Common myeloid progenitor, CD34-positive (primary cell): ENCODE data around the gene AFP.

ENCODE experiments used
- CTCF ChIA-PET: fragments of 350-600 bp; sonication (Branson Sonifier 250); formaldehyde crosslinking; loops from one replicate; lab custom pipeline; 2021; ENCODE audit warnings: antibody characterized with exemption; lab: Charles Lee
- POLR2A ChIA-PET: fragments of 350-600 bp; sonication (Branson Sonifier 250); formaldehyde crosslinking; loops from one replicate; lab custom pipeline; 2021; ENCODE audit warnings: antibody characterized with exemption; lab: Charles Lee
- DNase-seq, 3 donors: peaks; one replicate each; pipeline versions ENCODE4 v3.0.0 to v3.0.0-alpha.2; 2013
- H3K27ac ChIP-seq, 2 experiments: 1 replicate in 1 of 2; 2 replicates in 1 of 2; pipeline ENCODE4 v1.7.0; 2013; ENCODE audit warnings: inconsistent platforms in 2 of 2, low read length in 2 of 2, mild to moderate bottlenecking in 2 of 2, low read depth in 1 of 2, moderate library complexity in 1 of 2; ENCODE audit not compliant: severe bottlenecking in 2 of 2, insufficient read depth in 1 of 2, poor library complexity in 1 of 2
- H3K27me3 ChIP-seq, 5 experiments: replicated peaks in 2 of 5; 1 replicate in 3 of 5; 2 replicates in 2 of 5; pipeline versions ENCODE4 v1.6.1 to v1.7.0; 2013; ENCODE audit warnings: low read length in 4 of 5, mild to moderate bottlenecking in 2 of 5, moderate library complexity in 2 of 5, inconsistent platforms in 1 of 5; ENCODE audit not compliant: insufficient read depth in 5 of 5, control insufficient read depth in 4 of 5
- H3K36me3 ChIP-seq, 4 experiments: 1 replicate in 2 of 4; 2 replicates in 2 of 4; pipeline versions ENCODE4 v1.6.1 to v1.7.0; 2013; ENCODE audit warnings: low read length in 3 of 4, control low read depth in 1 of 4, mild to moderate bottlenecking in 1 of 4; ENCODE audit not compliant: control insufficient read depth in 4 of 4, insufficient read depth in 4 of 4
- H3K4me1 ChIP-seq, 4 experiments: 1 replicate in 3 of 4; 2 replicates in 1 of 4; pipeline versions ENCODE4 v1.6.1 to v1.7.1; 2013; ENCODE audit warnings: low read length in 3 of 4, mild to moderate bottlenecking in 3 of 4, control low read depth in 1 of 4, inconsistent platforms in 1 of 4, moderate library complexity in 1 of 4; ENCODE audit not compliant: control insufficient read depth in 4 of 4, insufficient read depth in 4 of 4; ENCODE audit errors: control extremely low read depth in 1 of 4
- H3K4me3 ChIP-seq, 7 experiments: 1 replicate in 4 of 7; 2 replicates in 3 of 7; pipeline versions ENCODE4 v1.5.1 to v1.7.0; 2013; ENCODE audit warnings: mild to moderate bottlenecking in 7 of 7, low read length in 6 of 7, moderate library complexity in 6 of 7, inconsistent platforms in 2 of 7, low read depth in 2 of 7, control low read depth in 1 of 7; ENCODE audit not compliant: insufficient read depth in 4 of 7, control insufficient read depth in 1 of 7; ENCODE audit errors: extremely low read depth in 1 of 7
- H3K9me3 ChIP-seq, 5 experiments: 1 replicate in 4 of 5; 2 replicates in 1 of 5; pipeline versions ENCODE4 v1.6.1 to v1.7.1; 2013; ENCODE audit warnings: low read length in 4 of 5, mild to moderate bottlenecking in 2 of 5, inconsistent platforms in 1 of 5, low read depth in 1 of 5, moderate library complexity in 1 of 5; ENCODE audit not compliant: control insufficient read depth in 4 of 5, insufficient read depth in 2 of 5; ENCODE audit errors: control extremely low read depth in 1 of 5
- WGBS: methylation state at CpG from one replicate; pipeline ENCODE4 v1.1.5; 2013; ENCODE audit not compliant: insufficient coverage; 5-methylcytosine and 5-hydroxymethylcytosine counted together

AFP gene

GRCh38 chr4:73438048-73438447 is 2.0 kb downstream of the AFP start:
- CTCF ChIA-PET: interaction anchor here (2.2 kb wide), 1 partner anchor 10 kb away, joined by 8 read pairs; no protein-coding TSS in a partner anchor
- WGBS: 100% methylated on average over 1 of the region's 1 CpG

GRCh38 chr4:73438582-73439215 is 2.7 kb downstream of the AFP start:
- ChIA-PET POLR2A (no interaction called here), CTCF (interaction anchor here (2.2 kb wide), 1 partner anchor 10 kb away, joined by 8 read pairs; no protein-coding TSS in a partner anchor)
- no peak for DNase-seq
- WGBS: no CpG with 5 or more reads among the region's 2 CpGs
- no peaks in the 10 kb centered on the region for H3K9me3 ChIP-seq
- H3K27ac ChIP-seq: no peak overlapping the region
- no peaks in the 10 kb centered on the region for H3K27me3 ChIP-seq
- no peak overlapping the region for H3K4me3 ChIP-seq
- H3K4me1 ChIP-seq: no peaks in the 10 kb centered on the region
- H3K36me3 ChIP-seq: no peaks in the 10 kb centered on the region

More at GRCh38 chr4:73438048-73438447, 2.0 kb downstream of the AFP start:
- no peaks in the 10 kb centered on the region for H3K36me3 ChIP-seq
- no peaks in the 10 kb centered on the region for H3K27me3 ChIP-seq
- POLR2A ChIA-PET: no interaction called here
- H3K9me3 ChIP-seq: no peaks in the 10 kb centered on the region
- H3K27ac ChIP-seq: no peak overlapping the region
- no peaks in the 10 kb centered on the region for H3K4me1 ChIP-seq
- no peak for DNase-seq
- no peak overlapping the region for H3K4me3 ChIP-seq

- no peaks in the 10 kb centered on the region for H3K27me3 ChIP-seq
- H3K4me3 ChIP-seq: no peak overlapping the region
- H3K36me3 ChIP-seq: no peaks in the 10 kb centered on the region
- DNase-seq: no peak
- CTCF ChIA-PET: no interaction called here
- POLR2A ChIA-PET: no interaction called here
- WGBS: no CpG with 5 or more reads among the region's 2 CpGs
- H3K9me3 ChIP-seq: no peaks in the 10 kb centered on the region
- no peaks in the 10 kb centered on the region for H3K4me1 ChIP-seq
- H3K27ac ChIP-seq: no peak overlapping the region
These were observed 3.4 kb downstream of the AFP start for GRCh38 chr4:73439445-73439844.

GRCh38 chr4:73439991-73440390 is 4.0 kb downstream of the AFP start:
- POLR2A ChIA-PET: no interaction called here
- CTCF ChIA-PET: no interaction called here
- Histone ChIP-seq H3K9me3 (no peaks in the 10 kb centered on the region), H3K27me3 (no peaks in the 10 kb centered on the region), H3K4me3 (no peak overlapping the region), H3K4me1 (no peaks in the 10 kb centered on the region), H3K27ac (no peak overlapping the region), H3K36me3 (no peaks in the 10 kb centered on the region)
- WGBS: 100% methylated on average over 2 of the region's 3 CpGs
- DNase-seq: no peak

GRCh38 chr4:73440653-73441052 is 4.6 kb downstream of the AFP start:
- Histone ChIP-seq H3K4me1 (no peaks in the 10 kb centered on the region), H3K9me3 (no peaks in the 10 kb centered on the region), H3K36me3 (no peaks in the 10 kb centered on the region), H3K4me3 (no peak overlapping the region), H3K27me3 (no peaks in the 10 kb centered on the region), H3K27ac (no peak overlapping the region)
- CTCF ChIA-PET: no interaction called here
- POLR2A ChIA-PET: no interaction called here
- DNase-seq: no peak
- WGBS: 100% methylated on average over 3 of the region's 3 CpGs

GRCh38 chr4:73442275-73442674 is 6.3 kb downstream of the AFP start:
- H3K4me3 ChIP-seq: no peak overlapping the region
- H3K9me3 ChIP-seq: no peaks in the 10 kb centered on the region
- POLR2A ChIA-PET: no interaction called here
- no peak overlapping the region for H3K27ac ChIP-seq
- DNase-seq: no peak
- no peaks in the 10 kb centered on the region for H3K4me1 ChIP-seq
- no peaks in the 10 kb centered on the region for H3K27me3 ChIP-seq
- WGBS: no CpG with 5 or more reads among the region's 5 CpGs
- no peaks in the 10 kb centered on the region for H3K36me3 ChIP-seq
- CTCF ChIA-PET: no interaction called here

- H3K36me3 ChIP-seq: no peaks in the 10 kb centered on the region
- ChIA-PET POLR2A (no interaction called here), CTCF (interaction anchor here (0.7 to 1.5 kb wide), 3 partner anchors 11 to 403 kb away, joined by 3 to 4 read pairs (median 3); no protein-coding TSS in a partner anchor)
- DNase-seq: no peak
- WGBS: 96% methylated on average over 2 of the region's 3 CpGs
- no peak overlapping the region for H3K4me3 ChIP-seq
- no peaks in the 10 kb centered on the region for H3K9me3 ChIP-seq
- H3K27ac ChIP-seq: no peak overlapping the region
- peaks cover 0 to 4% (median 0%) of the 10 kb centered on the region in 5 experiments for H3K27me3 ChIP-seq
- no peaks in the 10 kb centered on the region for H3K4me1 ChIP-seq
These were observed 7.2 kb downstream of the AFP start for GRCh38 chr4:73443224-73443623.
